Loucy (cell line): ENCODE measurements around the gene RBM10.

Experiments used
- CTCF ChIP-seq: fragments of 200-600 bp; sonication (generic); conservative IDR thresholded peaks from 2 replicates; pipeline ENCODE4 v1.5.1; 2014; ENCODE audit warnings: mild to moderate bottlenecking, antibody characterized with exemption, low read length
- EZH2phosphoT487 ChIP-seq: fragments of 200-600 bp; IDR thresholded peaks from 2 replicates; pipeline ENCODE4 v1.6.1; 2018; ENCODE audit warnings: antibody characterized with exemption, mild to moderate bottlenecking, moderate library complexity, borderline replicate concordance

GRCh38 chrX:47199286-47199685, 54.3 kb downstream of the RBM10 start:
- no peak for TF ChIP-seq CTCF
- no peak for TF ChIP-seq EZH2phosphoT487
